HepG2 (cell line): Measurements from ENCODE around the gene SNRPD3. TPM values are rescaled to one million over a fixed set of nuclear protein-coding genes. Genes with fewer than 3 reads are reported as not detected.
A peak's percentile ranks its signal among the peaks of the same experiment; 100 is the strongest.

Source experiments
- DBP ChIP-seq: sonication (generic); formaldehyde crosslinking; IDR thresholded peaks from 2 replicates; pipeline ENCODE4 v1.4.0; 2020; ENCODE audit warnings: missing genetic modification reagents; ENCODE audit errors: not compliant biosample characterization
- DMAP1 ChIP-seq: IDR thresholded peaks from 2 replicates; pipeline ENCODE4 v1.6.1; 2016
- IRF2 ChIP-seq: IDR thresholded peaks from 2 replicates; pipeline ENCODE4 v1.6.1; 2018; ENCODE audit warnings: missing genetic modification reagents, missing compliant biosample characterization
- KAT8 ChIP-seq: IDR thresholded peaks from 2 replicates; pipeline ENCODE4 v1.6.1; 2016; ENCODE audit warnings: missing genetic modification reagents, missing compliant biosample characterization
- KDM4B ChIP-seq: sonication (generic); formaldehyde crosslinking; IDR thresholded peaks from 2 replicates; pipeline ENCODE4 v1.4.0; 2020; ENCODE audit warnings: missing genetic modification reagents
- MAF1 ChIP-seq: sonication (generic); formaldehyde crosslinking; IDR thresholded peaks from 2 replicates; pipeline ENCODE4 v1.5.0; 2020; ENCODE audit warnings: missing genetic modification reagents, borderline replicate concordance
- MXD4 ChIP-seq: IDR thresholded peaks from 2 replicates; pipeline ENCODE4 v1.6.1; 2016; ENCODE audit warnings: mild to moderate bottlenecking, missing biosample characterization, missing genetic modification reagents
- MYPOP ChIP-seq: sonication (generic); formaldehyde crosslinking; IDR thresholded peaks from 2 replicates; pipeline ENCODE4 v1.8.1; 2023; ENCODE audit warnings: mild to moderate bottlenecking, moderate library complexity, missing genetic modification reagents
- RAD51 ChIP-seq: fragments of 450-650 bp; IDR thresholded peaks from 2 replicates; pipeline ENCODE4 v1.6.1; 2016; ENCODE audit warnings: borderline replicate concordance
- SOX5 ChIP-seq: IDR thresholded peaks from 2 replicates; pipeline ENCODE4 v1.6.1; 2016; ENCODE audit warnings: borderline replicate concordance
- THAP7 ChIP-seq: sonication (generic); formaldehyde crosslinking; IDR thresholded peaks from 2 replicates; pipeline ENCODE4 v1.8.1; 2023; ENCODE audit warnings: mild to moderate bottlenecking, missing genetic modification reagents
- ZNF468 ChIP-seq: sonication (generic); formaldehyde crosslinking; IDR thresholded peaks from 2 replicates; pipeline ENCODE4 v1.8.0; 2022; ENCODE audit warnings: mild to moderate bottlenecking, moderate library complexity, missing genetic modification reagents
- ZNF782 ChIP-seq: sonication (generic); formaldehyde crosslinking; IDR thresholded peaks from 2 replicates; pipeline ENCODE4 v1.4.0; 2020; ENCODE audit warnings: missing genetic modification reagents, mild to moderate bottlenecking, borderline replicate concordance
- ZNF83 ChIP-seq: sonication (generic); formaldehyde crosslinking; IDR thresholded peaks from 2 replicates; pipeline ENCODE4 v1.4.0; 2020; ENCODE audit warnings: missing genetic modification reagents, mild to moderate bottlenecking, borderline replicate concordance
- ZNF879 ChIP-seq: sonication (generic); formaldehyde crosslinking; IDR thresholded peaks from 2 replicates; pipeline ENCODE4 v1.8.1; 2023; ENCODE audit warnings: missing genetic modification reagents
- polyA plus RNA-seq, 8 experiments: library from polyadenylated mRNA; depleted of rRNA in 3 of 8; stranded (reverse) in 7 of 8; unstranded in 1 of 8; fragments of >200 nt; fragmentation: Illumina TruSeq in 4 of 8; extraction: Trizol in 4 of 8; gene quantifications; 2 replicates each; pipeline versions ENCODE4 v1.2.1 to v1.2.3, GENCODE V29; 2011 to 2016; ENCODE audit warnings: low read depth in 4 of 8, missing spikeins in 1 of 8, mixed read lengths in 1 of 8; ENCODE audit not compliant: insufficient read depth in 1 of 8
- total RNA-seq, 5 experiments: library from RNA; depleted of rRNA; stranded (reverse); fragments of >200 nt; fragmentation: Illumina TruSeq; extraction: Trizol; gene quantifications; 2 replicates each; pipeline ENCODE4 v1.2.3, GENCODE V29; 2016; ENCODE audit warnings: low read depth in 1 of 5
- TF ChIP-seq, protein P1 (sequence below): sonication (generic); formaldehyde crosslinking; IDR thresholded peaks from 2 replicates; pipeline ENCODE4 v1.5.0; 2020; ENCODE audit warnings: mild to moderate bottlenecking, missing genetic modification reagents, borderline replicate concordance
- TF ChIP-seq, protein P2 (sequence below): sonication (generic); formaldehyde crosslinking; IDR thresholded peaks from 2 replicates; pipeline ENCODE4 v1.8.0; 2022; ENCODE audit warnings: missing genetic modification reagents, mild to moderate bottlenecking, moderate library complexity, borderline replicate concordance

SNRPD3 gene
- total and polyA plus RNA-seq, 2 of the 13 experiments (the other 11 are each of a cell fraction or from before 2014, with no cell fraction given), result 110 to 209 TPM

DNA sequence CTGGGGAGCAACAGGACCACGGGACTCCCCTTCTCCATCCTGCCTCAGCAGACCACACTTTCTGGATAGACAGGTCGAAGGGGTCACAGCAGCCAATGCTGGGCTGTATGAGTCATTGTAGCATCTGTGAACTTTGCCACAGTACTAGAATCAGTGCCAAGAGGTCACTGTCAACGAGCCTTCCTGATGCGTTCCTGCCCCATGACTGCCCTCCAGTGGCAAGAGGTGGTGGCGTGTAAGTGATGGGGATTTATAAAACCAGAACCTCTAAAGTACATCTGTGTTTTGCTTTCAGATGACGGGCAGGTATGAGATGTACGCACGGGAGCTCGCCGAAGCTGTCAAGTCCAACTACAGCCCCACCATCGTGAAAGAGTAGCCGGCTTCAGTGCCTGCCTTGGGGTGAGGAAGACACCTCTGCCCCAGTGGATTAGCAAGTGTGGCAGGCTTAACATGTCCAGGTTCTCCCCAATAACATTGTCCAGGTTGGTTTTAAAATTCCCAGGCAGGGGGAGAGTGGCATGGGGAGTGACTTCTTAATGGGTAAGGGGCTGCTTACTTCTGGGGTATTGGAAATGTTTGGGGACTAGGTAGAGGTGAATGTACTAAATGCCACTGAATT, 30.3 kb upstream of the SNRPD3 start (continued):
- TF ChIP-seq KAT8 (CRISPR knock-in tag) (peak; percentile 58; the same call in 1 of the 2 replicates), MXD4 (CRISPR knock-in tag) (no peak), THAP7 (CRISPR knock-in tag) (no peak), KDM4B (no peak), MAF1 (no peak), DBP (no peak), ZNF782 (CRISPR knock-in tag) (no peak), MYPOP (CRISPR knock-in tag) (no peak), RAD51 (no peak), DMAP1 (CRISPR knock-in tag) (0 out of 2 replicates have a peak, but pooled peaks have one; percentile 34), ZNF468 (no peak), ZNF83 (CRISPR knock-in tag) (no peak), IRF2 (peak; percentile 72; the same call in 1 of the 2 replicates), SOX5 (CRISPR knock-in tag) (peak; percentile 81; the same call in 1 of the 2 replicates), ZNF879 (CRISPR knock-in tag) (no peak)
- TF ChIP-seq, protein P1, sequence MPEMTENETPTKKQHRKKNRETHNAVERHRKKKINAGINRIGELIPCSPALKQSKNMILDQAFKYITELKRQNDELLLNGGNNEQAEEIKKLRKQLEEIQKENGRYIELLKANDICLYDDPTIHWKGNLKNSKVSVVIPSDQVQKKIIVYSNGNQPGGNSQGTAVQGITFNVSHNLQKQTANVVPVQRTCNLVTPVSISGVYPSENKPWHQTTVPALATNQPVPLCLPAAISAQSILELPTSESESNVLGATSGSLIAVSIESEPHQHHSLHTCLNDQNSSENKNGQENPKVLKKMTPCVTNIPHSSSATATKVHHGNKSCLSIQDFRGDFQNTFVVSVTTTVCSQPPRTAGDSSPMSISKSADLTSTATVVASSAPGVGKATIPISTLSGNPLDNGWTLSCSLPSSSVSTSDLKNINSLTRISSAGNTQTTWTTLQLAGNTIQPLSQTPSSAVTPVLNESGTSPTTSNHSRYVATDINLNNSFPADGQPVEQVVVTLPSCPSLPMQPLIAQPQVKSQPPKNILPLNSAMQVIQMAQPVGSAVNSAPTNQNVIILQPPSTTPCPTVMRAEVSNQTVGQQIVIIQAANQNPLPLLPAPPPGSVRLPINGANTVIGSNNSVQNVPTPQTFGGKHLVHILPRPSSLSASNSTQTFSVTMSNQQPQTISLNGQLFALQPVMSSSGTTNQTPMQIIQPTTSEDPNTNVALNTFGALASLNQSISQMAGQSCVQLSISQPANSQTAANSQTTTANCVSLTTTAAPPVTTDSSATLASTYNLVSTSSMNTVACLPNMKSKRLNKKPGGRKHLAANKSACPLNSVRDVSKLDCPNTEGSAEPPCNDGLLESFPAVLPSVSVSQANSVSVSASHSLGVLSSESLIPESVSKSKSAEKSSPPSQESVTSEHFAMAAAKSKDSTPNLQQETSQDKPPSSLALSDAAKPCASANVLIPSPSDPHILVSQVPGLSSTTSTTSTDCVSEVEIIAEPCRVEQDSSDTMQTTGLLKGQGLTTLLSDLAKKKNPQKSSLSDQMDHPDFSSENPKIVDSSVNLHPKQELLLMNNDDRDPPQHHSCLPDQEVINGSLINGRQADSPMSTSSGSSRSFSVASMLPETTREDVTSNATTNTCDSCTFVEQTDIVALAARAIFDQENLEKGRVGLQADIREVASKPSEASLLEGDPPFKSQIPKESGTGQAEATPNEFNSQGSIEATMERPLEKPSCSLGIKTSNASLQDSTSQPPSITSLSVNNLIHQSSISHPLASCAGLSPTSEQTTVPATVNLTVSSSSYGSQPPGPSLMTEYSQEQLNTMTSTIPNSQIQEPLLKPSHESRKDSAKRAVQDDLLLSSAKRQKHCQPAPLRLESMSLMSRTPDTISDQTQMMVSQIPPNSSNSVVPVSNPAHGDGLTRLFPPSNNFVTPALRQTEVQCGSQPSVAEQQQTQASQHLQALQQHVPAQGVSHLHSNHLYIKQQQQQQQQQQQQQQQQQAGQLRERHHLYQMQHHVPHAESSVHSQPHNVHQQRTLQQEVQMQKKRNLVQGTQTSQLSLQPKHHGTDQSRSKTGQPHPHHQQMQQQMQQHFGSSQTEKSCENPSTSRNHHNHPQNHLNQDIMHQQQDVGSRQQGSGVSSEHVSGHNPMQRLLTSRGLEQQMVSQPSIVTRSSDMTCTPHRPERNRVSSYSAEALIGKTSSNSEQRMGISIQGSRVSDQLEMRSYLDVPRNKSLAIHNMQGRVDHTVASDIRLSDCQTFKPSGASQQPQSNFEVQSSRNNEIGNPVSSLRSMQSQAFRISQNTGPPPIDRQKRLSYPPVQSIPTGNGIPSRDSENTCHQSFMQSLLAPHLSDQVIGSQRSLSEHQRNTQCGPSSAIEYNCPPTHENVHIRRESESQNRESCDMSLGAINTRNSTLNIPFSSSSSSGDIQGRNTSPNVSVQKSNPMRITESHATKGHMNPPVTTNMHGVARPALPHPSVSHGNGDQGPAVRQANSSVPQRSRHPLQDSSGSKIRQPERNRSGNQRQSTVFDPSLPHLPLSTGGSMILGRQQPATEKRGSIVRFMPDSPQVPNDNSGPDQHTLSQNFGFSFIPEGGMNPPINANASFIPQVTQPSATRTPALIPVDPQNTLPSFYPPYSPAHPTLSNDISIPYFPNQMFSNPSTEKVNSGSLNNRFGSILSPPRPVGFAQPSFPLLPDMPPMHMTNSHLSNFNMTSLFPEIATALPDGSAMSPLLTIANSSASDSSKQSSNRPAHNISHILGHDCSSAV (CRISPR knock-in tag), result no peak
- TF ChIP-seq, protein P2, sequence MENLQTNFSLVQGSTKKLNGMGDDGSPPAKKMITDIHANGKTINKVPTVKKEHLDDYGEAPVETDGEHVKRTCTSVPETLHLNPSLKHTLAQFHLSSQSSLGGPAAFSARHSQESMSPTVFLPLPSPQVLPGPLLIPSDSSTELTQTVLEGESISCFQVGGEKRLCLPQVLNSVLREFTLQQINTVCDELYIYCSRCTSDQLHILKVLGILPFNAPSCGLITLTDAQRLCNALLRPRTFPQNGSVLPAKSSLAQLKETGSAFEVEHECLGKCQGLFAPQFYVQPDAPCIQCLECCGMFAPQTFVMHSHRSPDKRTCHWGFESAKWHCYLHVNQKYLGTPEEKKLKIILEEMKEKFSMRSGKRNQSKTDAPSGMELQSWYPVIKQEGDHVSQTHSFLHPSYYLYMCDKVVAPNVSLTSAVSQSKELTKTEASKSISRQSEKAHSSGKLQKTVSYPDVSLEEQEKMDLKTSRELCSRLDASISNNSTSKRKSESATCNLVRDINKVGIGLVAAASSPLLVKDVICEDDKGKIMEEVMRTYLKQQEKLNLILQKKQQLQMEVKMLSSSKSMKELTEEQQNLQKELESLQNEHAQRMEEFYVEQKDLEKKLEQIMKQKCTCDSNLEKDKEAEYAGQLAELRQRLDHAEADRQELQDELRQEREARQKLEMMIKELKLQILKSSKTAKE (CRISPR knock-in tag), result peak; percentile 67; the same call in 1 of the 2 replicates
